Renal cortical epithelial cell (primary cell): Measurements from ENCODE around the gene TMEM260. TPM values are rescaled to one million over a fixed set of nuclear protein-coding genes. Genes with fewer than 3 reads are reported as not detected.
"Not testable (repeated sequence)": the region's sequence is repeated elsewhere in the genome, so short reads cannot be mapped to it uniquely, and the experiment has no call there.

Source experiments
- DNase-seq: peaks from one replicate; pipeline ENCODE4 v3.0.0-alpha.2; 2011; ENCODE audit warnings: low read depth
- total RNA-seq: library from RNA; depleted of rRNA; stranded (reverse); fragments of >200 nt; gene quantifications from 2 replicates; pipeline ENCODE4 v1.2.3, GENCODE V29; 2014

The TMEM260 gene
- total RNA-seq, 1 donor from 2014 or later: 29.3 TPM

DNA sequence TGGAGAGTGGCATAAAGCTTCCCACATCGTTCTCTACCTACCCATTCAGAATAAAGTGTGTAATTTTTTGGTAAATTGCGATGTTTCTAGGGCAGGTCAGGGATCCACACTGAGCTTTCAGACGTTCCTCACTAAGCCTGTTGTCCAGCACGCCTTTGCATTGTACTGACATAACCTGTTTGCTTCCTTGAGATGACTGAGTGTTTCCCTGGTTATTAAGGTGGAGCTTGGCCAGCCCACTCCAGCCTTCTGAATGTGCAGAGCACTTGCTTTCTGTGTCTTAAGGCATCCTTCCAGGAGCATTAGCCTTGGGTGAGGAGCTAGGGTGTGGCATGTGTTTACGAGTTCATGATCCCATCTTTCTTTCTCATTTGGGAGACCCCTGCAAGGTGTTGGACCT, 96.4 kb downstream of the TMEM260 start:
- no peak for DNase-seq

DNA sequence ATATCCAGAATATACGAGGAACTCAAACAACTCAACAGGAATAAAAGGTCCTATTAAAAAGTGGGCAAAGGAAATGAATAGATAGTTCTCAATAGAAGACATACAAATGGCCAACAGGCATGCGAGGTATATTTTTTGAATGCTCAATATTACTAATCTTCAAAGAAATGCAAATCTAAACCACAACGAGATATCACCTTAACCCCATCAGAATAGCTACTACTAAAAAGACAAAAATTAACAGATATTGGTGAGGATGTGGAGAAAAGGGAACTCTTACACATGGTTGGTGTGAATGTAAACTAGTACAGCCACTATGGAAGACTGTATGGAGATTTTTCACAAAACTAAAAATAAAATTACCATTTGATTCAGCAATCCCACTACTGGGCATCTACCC, 99.2 kb downstream of the TMEM260 start:
- no peak for DNase-seq

DNA sequence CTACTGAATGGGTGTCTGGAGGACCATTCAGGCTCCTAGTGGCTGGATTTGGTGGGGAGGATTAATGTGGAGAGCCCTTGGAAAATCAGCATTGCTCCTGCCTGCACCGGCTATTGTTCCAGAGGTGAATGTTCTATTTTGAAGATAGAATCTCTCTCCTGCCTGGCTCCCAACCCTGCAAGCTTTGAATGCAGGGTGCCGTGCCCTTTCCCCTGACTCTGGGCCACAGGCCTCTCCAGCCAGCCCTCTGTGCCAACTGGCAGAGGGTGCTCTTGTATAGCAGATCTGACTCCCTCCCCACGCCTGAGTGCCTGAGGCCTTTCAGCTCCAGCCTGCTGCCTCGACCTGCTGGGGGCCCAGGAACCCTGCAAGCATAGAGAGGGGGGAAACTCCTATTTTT, 106.8 kb downstream of the TMEM260 start:
- no peak for DNase-seq

DNA sequence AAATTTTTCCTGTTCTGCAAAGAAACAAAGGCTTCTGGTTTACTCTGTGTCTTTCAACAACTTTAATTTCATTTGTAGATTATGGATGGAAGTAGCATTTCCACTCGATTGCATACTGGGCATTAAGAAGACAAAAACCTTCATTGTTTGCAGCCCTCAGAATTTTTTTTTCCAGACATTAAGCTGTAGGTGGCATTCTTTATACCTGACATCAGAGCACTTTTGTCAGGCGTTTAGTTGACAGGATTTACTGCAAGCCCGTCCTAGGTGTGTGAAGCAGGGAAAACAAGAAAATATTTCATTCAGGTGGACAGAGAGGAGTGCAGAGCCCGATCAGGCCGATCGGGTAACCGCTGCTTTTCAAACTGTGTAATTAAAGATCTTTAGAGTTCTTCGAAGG, 107.5 kb downstream of the TMEM260 start:
- DNase-seq: no peak

DNA sequence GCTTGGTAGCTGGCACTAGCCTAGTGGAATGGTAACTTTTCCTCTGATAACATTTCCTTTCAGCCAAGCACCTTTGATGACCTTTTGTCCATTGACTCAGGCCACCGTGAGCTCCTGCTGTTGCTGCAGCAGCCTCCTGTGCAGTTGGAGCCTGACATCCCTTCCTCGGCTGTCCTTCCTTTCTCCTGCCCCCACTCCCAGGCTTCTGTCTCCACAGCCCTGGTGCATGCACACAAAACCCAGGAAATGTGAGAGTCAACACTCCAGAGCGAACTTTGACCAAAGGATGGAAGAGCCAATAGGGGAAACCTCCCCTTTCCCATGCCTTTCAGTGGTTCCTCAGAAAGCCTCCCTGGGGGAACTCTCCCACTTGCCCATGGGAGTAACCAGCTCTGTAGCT, 115.0 kb downstream of the TMEM260 start:
- no peak for DNase-seq

DNA sequence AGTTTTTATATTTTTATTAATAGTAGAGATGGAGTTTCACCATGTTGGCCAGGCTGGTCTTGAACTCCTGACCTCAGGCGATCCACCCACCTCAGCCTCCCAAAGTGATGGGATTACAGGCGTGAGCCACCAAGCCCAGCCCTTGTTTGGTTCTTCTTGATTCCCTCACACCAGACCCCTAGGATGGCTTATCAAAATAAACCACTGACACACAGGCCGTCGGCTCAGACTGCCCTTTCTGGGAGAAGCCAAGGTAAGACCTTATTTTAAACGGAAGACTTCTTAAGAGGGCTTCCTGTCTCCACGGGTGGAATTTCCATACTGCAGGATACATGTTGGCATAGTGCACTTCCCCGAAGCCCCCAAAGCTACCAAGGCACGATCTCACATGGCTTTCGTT, 115.6 kb downstream of the TMEM260 start:
- not testable (repeated sequence) for DNase-seq

Other genes with a start within 250 kb of the TMEM260 start
- gene OTX2, start 230.7 kb downstream of the TMEM260 start, total RNA-seq: not detected in 2 replicates